Loucy (cell line): ENCODE results near the gene TNFSF15.

ENCODE experiments used
- CTCF ChIP-seq: fragments of 200-600 bp; sonication (generic); conservative IDR thresholded peaks from 2 replicates; pipeline ENCODE4 v1.5.1; 2014; ENCODE audit warnings: mild to moderate bottlenecking, antibody characterized with exemption, low read length
- EZH2phosphoT487 ChIP-seq: fragments of 200-600 bp; IDR thresholded peaks from 2 replicates; pipeline ENCODE4 v1.6.1; 2018; ENCODE audit warnings: antibody characterized with exemption, mild to moderate bottlenecking, moderate library complexity, borderline replicate concordance

- no peak for TF ChIP-seq CTCF
- TF ChIP-seq EZH2phosphoT487, result no peak
These were observed 44.3 kb downstream of the TNFSF15 start for GRCh38 chr9:114761523-114761922.
